HepG2 (cell line): ENCODE data around the gene OSBPL8. TPM values are rescaled to one million over a fixed set of nuclear protein-coding genes. Genes with fewer than 3 reads are reported as not detected.

ENCODE experiments used
- ATAC-seq: fragments of 200-7000 bp; cut with Tn5 transposase; 3 replicates; pipeline ENCODE4 v1.9.1; 2020; ENCODE audit warnings: mild to moderate bottlenecking, moderate library complexity
- BruUV-seq: library from RNA; stranded (reverse); fragments of 400-500 nt; replicated peaks from 2 replicates; lab custom pipeline; 2021; lab: Mats Ljungman, UMichigan
- CTCF ChIA-PET: fragments of 300-600 bp; formaldehyde crosslinking; extraction: SDS; loops from one replicate; lab custom pipeline; 2021; ENCODE audit warnings: low total read pairs, inconsistent platforms, low intra/inter-chr PET ratio; lab: Yijun Ruan, JAX
- POLR2A ChIA-PET: fragments of 350-600 bp; sonication (Branson Sonifier 250); formaldehyde crosslinking; loops from one replicate; lab custom pipeline; 2020; ENCODE audit warnings: antibody characterized with exemption, inconsistent platforms; lab: Yijun Ruan, JAX
- DNase-seq: peaks from one replicate; pipeline ENCODE4 v3.0.0-alpha.2; 2015; ENCODE audit warnings: low spot score
- FAIRE-seq: peaks from 3 replicates; lab custom pipeline; 2011; peaks lifted over from hg19 to GRCh38; lab: Jason Lieb, UNC
- H2AFZ ChIP-seq: one replicate; pipeline ENCODE4 v1.6.1; 2011; ENCODE audit warnings: low read length, inconsistent platforms
- H3K27ac ChIP-seq: fragments of 300-600 bp; 3 replicates; pipeline ENCODE4 v1.8.0; 2011; ENCODE audit warnings: mixed run types, mild to moderate bottlenecking, mixed read lengths, low read length, inconsistent platforms; ENCODE audit not compliant: insufficient read depth; ENCODE audit errors: extremely low read length
- H3K27me3 ChIP-seq, 2 experiments: fragments of 200-600 bp in 1 of 2; 2 replicates in 1 of 2; 3 replicates in 1 of 2; pipeline versions ENCODE4 v1.6.0 to v1.8.0; 2011; ENCODE audit warnings: low read length in 2 of 2, mild to moderate bottlenecking in 2 of 2, moderate library complexity in 2 of 2, inconsistent platforms in 1 of 2; ENCODE audit not compliant: insufficient read depth in 2 of 2, control insufficient read depth in 1 of 2
- H3K36me3 ChIP-seq, 2 experiments: fragments of 200-600 bp in 1 of 2; replicated peaks in 1 of 2; 2 replicates in 1 of 2; 3 replicates in 1 of 2; pipeline versions ENCODE4 v1.5.1 to v1.8.0; 2011; ENCODE audit warnings: low read length in 2 of 2, inconsistent platforms in 1 of 2; ENCODE audit not compliant: insufficient read depth in 2 of 2, control insufficient read depth in 1 of 2
- H3K4me1 ChIP-seq: 2 replicates; pipeline ENCODE4 v1.5.1; 2012; ENCODE audit warnings: low read length, inconsistent platforms; ENCODE audit not compliant: insufficient read depth
- H3K4me2 ChIP-seq: 2 replicates; pipeline ENCODE4 v1.6.0; 2011; ENCODE audit warnings: low read depth, low read length, inconsistent platforms
- H3K4me3 ChIP-seq, 3 experiments: fragments of 200-600 bp in 1 of 3; sonication (generic), shearing (Covaris generic) in 1 of 3; replicated peaks in 1 of 3; 2 replicates each; pipeline ENCODE4 v1.5.1; 2011 to 2016; ENCODE audit warnings: low read length in 3 of 3, inconsistent platforms in 2 of 3, low read depth in 2 of 3, mild to moderate bottlenecking in 2 of 3, control low read depth in 1 of 3, mixed read lengths in 1 of 3; ENCODE audit not compliant: insufficient read depth in 1 of 3
- H3K79me2 ChIP-seq: one replicate; pipeline ENCODE4 v1.6.1; 2011; ENCODE audit warnings: low read length, inconsistent platforms; ENCODE audit not compliant: insufficient read depth
- H3K9ac ChIP-seq: 2 replicates; pipeline ENCODE4 v1.6.0; 2011; ENCODE audit warnings: mild to moderate bottlenecking, low read depth, low read length, inconsistent platforms; ENCODE audit not compliant: insufficient read depth
- H3K9me3 ChIP-seq: 2 replicates; pipeline ENCODE4 v1.5.1; 2012; ENCODE audit warnings: mild to moderate bottlenecking, low read length
- H4K20me1 ChIP-seq: 2 replicates; pipeline ENCODE4 v1.6.0; 2011; ENCODE audit warnings: inconsistent platforms, mild to moderate bottlenecking, low read length, moderate library complexity; ENCODE audit not compliant: insufficient read depth
- ARNT2 ChIP-seq: sonication (generic); formaldehyde crosslinking; IDR thresholded peaks from 2 replicates; pipeline ENCODE4 v1.8.0; 2022; ENCODE audit warnings: mild to moderate bottlenecking, low read depth, missing genetic modification reagents, moderate library complexity
- BRCA1 ChIP-seq: sonication (generic); formaldehyde crosslinking; IDR thresholded peaks from 2 replicates; pipeline ENCODE4 v1.4.0; 2020; ENCODE audit warnings: missing genetic modification reagents
- FOSL1 ChIP-seq: sonication (generic); formaldehyde crosslinking; IDR thresholded peaks from 2 replicates; pipeline ENCODE4 v1.9.0; 2021; ENCODE audit warnings: missing genetic modification reagents, borderline replicate concordance
- FOXK2 ChIP-seq: fragments of 450-650 bp; IDR thresholded peaks from 2 replicates; pipeline ENCODE4 v1.6.1; 2016
- HDAC1 ChIP-seq: sonication (generic); formaldehyde crosslinking; IDR thresholded peaks from 2 replicates; pipeline ENCODE4 v1.5.1; 2020; ENCODE audit warnings: mild to moderate bottlenecking, missing genetic modification reagents
- IKZF5 ChIP-seq: IDR thresholded peaks from 2 replicates; pipeline ENCODE4 v1.6.1; 2018; ENCODE audit warnings: missing genetic modification reagents, mild to moderate bottlenecking, missing compliant biosample characterization
- TAF1 ChIP-seq: sonication (generic); formaldehyde crosslinking; IDR thresholded peaks from 2 replicates; pipeline ENCODE4 v1.4.0; 2020; ENCODE audit warnings: missing genetic modification reagents
- WIZ ChIP-seq: sonication (generic); formaldehyde crosslinking; IDR thresholded peaks from 2 replicates; pipeline ENCODE4 v1.5.1; 2020; ENCODE audit warnings: mild to moderate bottlenecking, missing genetic modification reagents
- ZNF10 ChIP-seq: sonication (generic); formaldehyde crosslinking; IDR thresholded peaks from 2 replicates; pipeline ENCODE4 v1.4.0; 2020; ENCODE audit warnings: mild to moderate bottlenecking, low read depth, missing genetic modification reagents, borderline replicate concordance
- WGBS: methylation state at CpG from one replicate; pipeline ENCODE4 v1.1.6; 2017; ENCODE audit warnings: low lambda C conversion rate; 5-methylcytosine and 5-hydroxymethylcytosine counted together
- in situ Hi-C: cut with HindIII; loops from 2 replicates; pipeline ENCODE4 v1.10.0; 2017; ENCODE audit warnings: low pct_unique_long_range_greater_than_20kb; ENCODE audit not compliant: extremely low pct_ligation_motif_present
- intact Hi-C: fragments of 100-400 bp; cut with micrococcal nuclease; formaldehyde crosslinking; loops from one replicate; pipeline ENCODE4 v1.10.0; 2022; ENCODE audit not compliant: unreplicated experiment
- polyA plus RNA-seq, 8 experiments: library from polyadenylated mRNA; depleted of rRNA in 3 of 8; stranded (reverse) in 7 of 8; unstranded in 1 of 8; fragments of >200 nt; fragmentation: Illumina TruSeq in 4 of 8; extraction: Trizol in 4 of 8; gene quantifications; 2 replicates each; pipeline versions ENCODE4 v1.2.1 to v1.2.3, GENCODE V29; 2011 to 2016; ENCODE audit warnings: low read depth in 4 of 8, missing spikeins in 1 of 8, mixed read lengths in 1 of 8; ENCODE audit not compliant: insufficient read depth in 1 of 8
- total RNA-seq, 5 experiments: library from RNA; depleted of rRNA; stranded (reverse); fragments of >200 nt; fragmentation: Illumina TruSeq; extraction: Trizol; gene quantifications; 2 replicates each; pipeline ENCODE4 v1.2.3, GENCODE V29; 2016; ENCODE audit warnings: low read depth in 1 of 5

The OSBPL8 gene
- total and polyA plus RNA-seq, 2 of the 13 experiments (the other 11 are each of a cell fraction or from before 2014, with no cell fraction given), result 11.0 to 33.9 TPM

- POLR2A ChIA-PET, result no interaction called here
- ATAC-seq, result no peak
- no peaks in the 10 kb centered on the region for H4K20me1 ChIP-seq
- TF ChIP-seq FOSL1 (CRISPR knock-in tag) (no peak), HDAC1 (CRISPR knock-in tag) (no peak), FOXK2 (no peak), WIZ (CRISPR knock-in tag) (no peak)
- TF ChIP-seq, all 625 proteins: peak for 0
- no peaks in the 10 kb centered on the region for H3K9me3 ChIP-seq
- DNase-seq, result no peak
- H3K79me2 ChIP-seq, result no peaks in the 10 kb centered on the region
- H3K27me3 ChIP-seq, result no peaks in the 10 kb centered on the region
- WGBS, result 97% methylated on average over 2 of the region's 2 CpGs
- H3K9ac ChIP-seq, result no peak overlapping the region
- in situ Hi-C loops, result no loop called here
- no peaks in the 10 kb centered on the region for H3K36me3 ChIP-seq
- FAIRE-seq, result no peak
- H3K27ac ChIP-seq, result no peak overlapping the region
- CTCF ChIA-PET, result no interaction called here
- H3K4me2 ChIP-seq, result no peak overlapping the region
- intact Hi-C loops, result no loop called here
- no peak overlapping the region for H2AFZ ChIP-seq
- H3K4me3 ChIP-seq, result no peak overlapping the region
- no peaks in the 10 kb centered on the region for H3K4me1 ChIP-seq
- BruUV-seq, result no TSS peak
Measured at GRCh38 chr12:76505050-76505449, 54.5 kb downstream of the OSBPL8 start.

- ATAC-seq (no peak), DNase-seq (no peak), FAIRE-seq (no peak)
- CTCF ChIA-PET, result no interaction called here
- H3K4me1 ChIP-seq, result no peaks in the 10 kb centered on the region
- no peaks in the 10 kb centered on the region for H4K20me1 ChIP-seq
- intact Hi-C loops, result no loop called here
- no peak overlapping the region for H3K4me2 ChIP-seq
- H3K9me3 ChIP-seq, result no peaks in the 10 kb centered on the region
- POLR2A ChIA-PET, result no interaction called here
- WGBS, result 100% methylated on average over 2 of the region's 2 CpGs
- H3K27me3 ChIP-seq, result no peaks in the 10 kb centered on the region
- no TSS peak for BruUV-seq
- H3K4me3 ChIP-seq, result no peak overlapping the region
- in situ Hi-C loops, result no loop called here
- no peaks in the 10 kb centered on the region for H3K36me3 ChIP-seq
- H3K79me2 ChIP-seq, result no peaks in the 10 kb centered on the region
- TF ChIP-seq IKZF5 (no peak), BRCA1 (CRISPR knock-in tag) (no peak), TAF1 (no peak), ZNF10 (CRISPR knock-in tag) (no peak), ARNT2 (no peak)
- H2AFZ ChIP-seq, result no peak overlapping the region
- H3K27ac ChIP-seq, result no peak overlapping the region
- no peak overlapping the region for H3K9ac ChIP-seq
Measured at GRCh38 chr12:76504606-76505005, 55.0 kb downstream of the OSBPL8 start.
